ENCODE measurements around the gene PDIK1L.

PDIK1L gene

GRCh38 chr1:26171084-26172072 is 59.8 kb downstream of the PDIK1L start, which contains the start of gene ZNF593OS:
Gene ZNF593OS, minus strand, starts transcription at chr1:26171832. Its CDS starts 171 bp downstream, at chr1:26171661.
- DNase-seq (ENCODE audit: low read depth) = no peak

Data from stimulated activated CD8-positive, alpha-beta memory T cell treated with anti-CD3 and anti-CD28 coated beads, Interleukin-12 subunit alpha, Interleukin-12 subunit beta, amount 100 ng/mL, for 4 hours (primary cell).